Peyer's patch (tissue), 4 donors: Measurements from ENCODE around the gene RASAL3.

Experiments used
- POLR2A ChIP-seq, 2 donors: fragments of 450-650 bp; IDR thresholded peaks; one replicate each; pipeline ENCODE4 v1.5.1; 2017; ENCODE audit warnings: antibody characterized with exemption in 2 of 2, mild to moderate bottlenecking in 2 of 2, moderate library complexity in 2 of 2
- TF ChIP-seq, protein P1 (sequence below), 6 experiments: fragments of 450-650 bp in 4 of 6; fragments of 200-600 bp in 2 of 6; sonication (generic) in 1 of 6; IDR thresholded peaks; one replicate each; pipeline ENCODE4 v1.5.1; 2017 to 2019; ENCODE audit warnings: antibody characterized with exemption in 6 of 6, mild to moderate bottlenecking in 3 of 6, moderate library complexity in 1 of 6

DNA sequence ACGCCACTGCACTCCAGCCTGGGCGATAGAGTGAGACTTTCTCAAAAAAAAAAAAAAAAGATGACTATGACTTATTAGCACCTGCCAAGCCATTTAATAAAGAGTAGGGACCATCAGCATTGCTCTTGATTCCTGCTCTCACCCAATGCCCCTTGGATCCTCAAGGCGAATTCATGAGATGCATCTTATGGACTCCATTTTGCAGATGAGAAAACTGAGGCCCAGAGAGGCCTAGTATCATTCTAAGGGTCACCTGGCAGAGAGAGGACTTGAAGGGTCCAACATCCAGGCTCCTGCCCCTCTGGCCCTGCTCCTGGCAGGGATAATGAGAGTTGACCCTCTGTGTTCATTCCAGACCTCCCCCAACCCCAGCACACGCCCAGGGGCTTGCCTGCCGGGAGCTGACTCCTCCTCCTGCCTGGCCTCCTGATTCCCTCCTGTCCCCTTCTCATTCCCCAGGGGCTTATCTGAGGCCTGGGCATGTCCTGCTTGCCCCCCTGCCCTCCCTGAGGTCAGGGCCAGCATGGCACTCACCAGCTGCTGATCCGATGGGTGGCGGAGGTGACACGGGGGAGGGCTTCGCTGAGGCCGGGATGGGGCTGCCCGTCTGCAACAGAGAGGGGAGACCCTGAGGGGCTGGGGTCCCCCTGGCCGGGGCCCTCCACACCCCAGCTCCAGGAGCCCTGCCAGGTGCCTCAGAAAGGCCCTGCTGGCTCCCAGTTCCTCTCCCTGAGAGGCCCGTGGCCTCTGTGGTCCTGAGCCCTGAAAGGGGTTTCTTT is 22.0 kb downstream of the RASAL3 start:
- TF ChIP-seq, protein P1, sequence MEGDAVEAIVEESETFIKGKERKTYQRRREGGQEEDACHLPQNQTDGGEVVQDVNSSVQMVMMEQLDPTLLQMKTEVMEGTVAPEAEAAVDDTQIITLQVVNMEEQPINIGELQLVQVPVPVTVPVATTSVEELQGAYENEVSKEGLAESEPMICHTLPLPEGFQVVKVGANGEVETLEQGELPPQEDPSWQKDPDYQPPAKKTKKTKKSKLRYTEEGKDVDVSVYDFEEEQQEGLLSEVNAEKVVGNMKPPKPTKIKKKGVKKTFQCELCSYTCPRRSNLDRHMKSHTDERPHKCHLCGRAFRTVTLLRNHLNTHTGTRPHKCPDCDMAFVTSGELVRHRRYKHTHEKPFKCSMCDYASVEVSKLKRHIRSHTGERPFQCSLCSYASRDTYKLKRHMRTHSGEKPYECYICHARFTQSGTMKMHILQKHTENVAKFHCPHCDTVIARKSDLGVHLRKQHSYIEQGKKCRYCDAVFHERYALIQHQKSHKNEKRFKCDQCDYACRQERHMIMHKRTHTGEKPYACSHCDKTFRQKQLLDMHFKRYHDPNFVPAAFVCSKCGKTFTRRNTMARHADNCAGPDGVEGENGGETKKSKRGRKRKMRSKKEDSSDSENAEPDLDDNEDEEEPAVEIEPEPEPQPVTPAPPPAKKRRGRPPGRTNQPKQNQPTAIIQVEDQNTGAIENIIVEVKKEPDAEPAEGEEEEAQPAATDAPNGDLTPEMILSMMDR (IDR thresholded peaks at IDR 0.05), result no peak
- no peak for TF ChIP-seq POLR2A (IDR thresholded peaks at IDR 0.05)
